NCI-H2171 (cell line): ENCODE data around the gene HJV.
A peak's percentile ranks its signal among the peaks of the same experiment; 100 is the strongest.

Source experiments
- DNase-seq: peaks from one replicate; lab custom pipeline; 2025; lab: John Stamatoyannopoulos, UW

HJV gene

GRCh38 chr1:146022403-146023127, 1.0 kb upstream of the HJV start:
- no peak for DNase-seq

- DNase-seq, result no peak
These were observed 487 bp downstream of the HJV start for GRCh38 chr1:146021050-146021445.

- DNase-seq, result no peak
These were observed 1.2 kb downstream of the HJV start for GRCh38 chr1:146020058-146021049.

- no peak for DNase-seq
These were observed 2.1 kb downstream of the HJV start for GRCh38 chr1:146019231-146020057.

GRCh38 chr1:146016891-146017290, 4.6 kb downstream of the HJV start:
- no peak for DNase-seq

- DNase-seq, result no peak
These were observed 8.0 kb downstream of the HJV start for GRCh38 chr1:146013559-146013922.

- DNase-seq, result peak; percentile 27
These were observed 8.6 kb downstream of the HJV start for GRCh38 chr1:146012703-146013558.

- no peak for DNase-seq
These were observed 11.3 kb downstream of the HJV start for GRCh38 chr1:146010126-146010738.

GRCh38 chr1:146007489-146008133, 13.9 kb downstream of the HJV start:
- no peak for DNase-seq

- DNase-seq, result no peak
These were observed 19.8 kb downstream of the HJV start for GRCh38 chr1:146001709-146002108.

- DNase-seq, result no peak
These were observed 22.1 kb downstream of the HJV start for GRCh38 chr1:145999321-146000024.

- DNase-seq, result peak; percentile 4
These were observed 23.9 kb downstream of the HJV start for GRCh38 chr1:145997718-145998023.

- peak; percentile 3 for DNase-seq
These were observed 24.4 kb downstream of the HJV start for GRCh38 chr1:145997016-145997717.

- peak; percentile 98 for DNase-seq
These were observed 25.0 kb downstream of the HJV start, which contains the start of gene TXNIP for GRCh38 chr1:145996433-145997015. Gene TXNIP, minus strand, starts transcription at chr1:145996579. Its CDS starts 313 bp downstream, at chr1:145996266.

GRCh38 chr1:145995964-145996432, 25.5 kb downstream of the HJV start:
- no peak for DNase-seq

- no peak for DNase-seq
These were observed 26.2 kb downstream of the HJV start for GRCh38 chr1:145995148-145995881.

- DNase-seq, result no peak
These were observed 27.0 kb downstream of the HJV start for GRCh38 chr1:145994391-145995120.
